Dedifferentiated amniotic fluid mesenchymal stem cell (primary cell): Measurements from ENCODE around the gene RNF150.
"Not testable (repeated sequence)": the region's sequence is repeated elsewhere in the genome, so short reads cannot be mapped to it uniquely, and the experiment has no call there.

Experiments
- DNase-seq: peaks from one replicate; pipeline ENCODE4 v3.0.0-alpha.2; 2016; ENCODE audit errors: extremely low spot score

Gene RNF150

GRCh38 chr4:141133146-141133998, at the start of gene RNF150:
Gene RNF150, minus strand, starts transcription at chr4:141133469.
- DNase-seq = peak; percentile 92

GRCh38 chr4:141180991-141181761, 47.9 kb upstream of the RNF150 start:
- DNase-seq = no peak

- no peak for DNase-seq
Observed at GRCh38 chr4:141179474-141180373, 46.5 kb upstream of the RNF150 start.

- DNase-seq = no peak
Observed at GRCh38 chr4:141177171-141177570, 43.9 kb upstream of the RNF150 start.

GRCh38 chr4:141174457-141174856, 41.2 kb upstream of the RNF150 start:
- no peak for DNase-seq

- no peak for DNase-seq
Observed at GRCh38 chr4:141170671-141171070, 37.4 kb upstream of the RNF150 start.

- no peak for DNase-seq
Observed at GRCh38 chr4:141169391-141169790, 36.1 kb upstream of the RNF150 start.

- DNase-seq = not testable (repeated sequence)
Observed at GRCh38 chr4:141165001-141165400, 31.7 kb upstream of the RNF150 start.

GRCh38 chr4:141159027-141159426, 25.8 kb upstream of the RNF150 start:
- no peak for DNase-seq

- peak; percentile 69 for DNase-seq
Observed at GRCh38 chr4:141158219-141158618, 24.9 kb upstream of the RNF150 start.

- DNase-seq = no peak
Observed at GRCh38 chr4:141155586-141155985, 22.3 kb upstream of the RNF150 start.

- DNase-seq = no peak
Observed at GRCh38 chr4:141154725-141155124, 21.5 kb upstream of the RNF150 start.

- DNase-seq = no peak
Observed at GRCh38 chr4:141153751-141154510, 20.7 kb upstream of the RNF150 start.

- no peak for DNase-seq
Observed at GRCh38 chr4:141144207-141144606, 10.9 kb upstream of the RNF150 start.

GRCh38 chr4:141142423-141142822, 9.2 kb upstream of the RNF150 start:
- no peak for DNase-seq

GRCh38 chr4:141140391-141141200, 7.3 kb upstream of the RNF150 start:
- no peak for DNase-seq

GRCh38 chr4:141133999-141134995, 1.0 kb upstream of the RNF150 start:
- no peak for DNase-seq

GRCh38 chr4:141132709-141133145, 542 bp downstream of the RNF150 start:
- DNase-seq = peak; percentile 42
